Measurements from ENCODE around the gene NPAS4. TPM values are rescaled to one million over a fixed set of nuclear protein-coding genes. Genes with fewer than 3 reads are reported as not detected.

Gene NPAS4
- total and polyA plus RNA-seq, 2 of the 4 experiments (the other 2 are of a cell fraction): under 0.01 to 0.77 TPM

- TF ChIP-seq SMC3 (IDR thresholded peaks at IDR 0.05; ENCODE audit: low read depth, low read length): no peak
Measured at GRCh38 chr11:66475349-66476172, 54.7 kb downstream of the NPAS4 start (continued).

Small RNAs within 50 kb of the gene (microRNA-seq; reads per million reads assigned to microRNA genes)
- gene RF00017 (ENCODE audit: insufficient read depth, insufficient read length): not detected
- gene RF00416 (ENCODE audit: insufficient read depth, insufficient read length): not detected
- gene RNU1-84P (ENCODE audit: insufficient read depth, insufficient read length): not detected

Small RNAs within 50 kb of the gene (small RNA-seq; reads per million reads assigned to genes)
- gene RF00017 (0 reads per million in 5 experiments), gene RF00416 (0 reads per million in 5 experiments), gene RNU1-84P (0 to 4.8 (median 0.25) reads per million in 5 experiments)

Other genes with a start within 250 kb of the NPAS4 start
- gene KLC2, start 163.3 kb upstream of the NPAS4 start, total RNA-seq (2012; rRNA removed): 6.9 and 7.9 TPM in 2 replicates
- 22.0 and 26.4 TPM in 2 replicates for gene KLC2, start 163.3 kb upstream of the NPAS4 start, polyA plus RNA-seq (2012; rRNA removed)
- 76.9 and 83.7 TPM in 2 replicates for gene RAB1B, start 152.4 kb upstream of the NPAS4 start, total RNA-seq (2012; rRNA removed)
- 248 and 296 TPM in 2 replicates for gene RAB1B, start 152.4 kb upstream of the NPAS4 start, polyA plus RNA-seq (2012; rRNA removed)
- 0.54 and 0.83 TPM in 2 replicates for gene CNIH2, start 142.9 kb upstream of the NPAS4 start, total RNA-seq (2012; rRNA removed)
- 3.4 and 5.2 TPM in 2 replicates for gene CNIH2, start 142.9 kb upstream of the NPAS4 start, polyA plus RNA-seq (2012; rRNA removed)
- gene YIF1A, start 131.9 kb upstream of the NPAS4 start, total RNA-seq (2012; rRNA removed): 128 and 134 TPM in 2 replicates
- 207 and 219 TPM in 2 replicates for gene YIF1A, start 131.9 kb upstream of the NPAS4 start, polyA plus RNA-seq (2012; rRNA removed)
- gene TMEM151A, start 129.1 kb upstream of the NPAS4 start, total RNA-seq (2012; rRNA removed): not detected in 2 replicates
- 0.03 and 0.07 TPM in 2 replicates for gene TMEM151A, start 129.1 kb upstream of the NPAS4 start, polyA plus RNA-seq (2012; rRNA removed)
- 19.5 and 25.6 TPM in 2 replicates for gene CD248, start 104.0 kb upstream of the NPAS4 start, total RNA-seq (2012; rRNA removed)
- 209 and 223 TPM in 2 replicates for gene CD248, start 104.0 kb upstream of the NPAS4 start, polyA plus RNA-seq (2012; rRNA removed)
- gene RIN1, start 84.6 kb upstream of the NPAS4 start, total RNA-seq (2012; rRNA removed): 9.9 and 10.6 TPM in 2 replicates
- 20.8 and 27.1 TPM in 2 replicates for gene RIN1, start 84.6 kb upstream of the NPAS4 start, polyA plus RNA-seq (2012; rRNA removed)
- gene BRMS1, start 75.9 kb upstream of the NPAS4 start, total RNA-seq (2012; rRNA removed): 57.9 and 67.2 TPM in 2 replicates
- gene BRMS1, start 75.9 kb upstream of the NPAS4 start, polyA plus RNA-seq (2012; rRNA removed): 48.3 and 51.9 TPM in 2 replicates
- 10.6 and 13.9 TPM in 2 replicates for gene B4GAT1, start 73.4 kb upstream of the NPAS4 start, total RNA-seq (2012; rRNA removed)
- 18.4 and 20.5 TPM in 2 replicates for gene B4GAT1, start 73.4 kb upstream of the NPAS4 start, polyA plus RNA-seq (2012; rRNA removed)
- gene SLC29A2, start 49.3 kb upstream of the NPAS4 start, total RNA-seq (2012; rRNA removed): under 0.01 TPM in 2 replicates
- 0.87 and 1.2 TPM in 2 replicates for gene SLC29A2, start 49.3 kb upstream of the NPAS4 start, polyA plus RNA-seq (2012; rRNA removed)
- gene MRPL11, start 17.8 kb downstream of the NPAS4 start, total RNA-seq (2012; rRNA removed): 39.2 and 45.5 TPM in 2 replicates
- 45.6 and 46.6 TPM in 2 replicates for gene MRPL11, start 17.8 kb downstream of the NPAS4 start, polyA plus RNA-seq (2012; rRNA removed)
- 3.9 and 5.0 TPM in 2 replicates for gene PELI3, start 45.9 kb downstream of the NPAS4 start, total RNA-seq (2012; rRNA removed)
- 6.3 and 6.5 TPM in 2 replicates for gene PELI3, start 45.9 kb downstream of the NPAS4 start, polyA plus RNA-seq (2012; rRNA removed)
- 51.8 and 52.8 TPM in 2 replicates for gene DPP3, start 59.4 kb downstream of the NPAS4 start, total RNA-seq (2012; rRNA removed)
- 66.3 and 90.3 TPM in 2 replicates for gene DPP3, start 59.4 kb downstream of the NPAS4 start, polyA plus RNA-seq (2012; rRNA removed)
- 13.9 and 16.5 TPM in 2 replicates for gene BBS1, start 89.6 kb downstream of the NPAS4 start, total RNA-seq (2012; rRNA removed)
- gene BBS1, start 89.6 kb downstream of the NPAS4 start, polyA plus RNA-seq (2012; rRNA removed): 17.3 and 20.6 TPM in 2 replicates
- gene ZDHHC24, start 125.0 kb downstream of the NPAS4 start, total RNA-seq (2012; rRNA removed): 3.2 and 3.6 TPM in 2 replicates
- 10.9 and 18.1 TPM in 2 replicates for gene ZDHHC24, start 125.0 kb downstream of the NPAS4 start, polyA plus RNA-seq (2012; rRNA removed)
- under 0.01 TPM in 2 replicates for gene ACTN3, start 125.9 kb downstream of the NPAS4 start, total RNA-seq (2012; rRNA removed)
- 0.05 and 0.06 TPM in 2 replicates for gene ACTN3, start 125.9 kb downstream of the NPAS4 start, polyA plus RNA-seq (2012; rRNA removed)
- 3.6 and 4.1 TPM in 2 replicates for gene CTSF, start 147.6 kb downstream of the NPAS4 start, total RNA-seq (2012; rRNA removed)
- 15.2 and 16.0 TPM in 2 replicates for gene CTSF, start 147.6 kb downstream of the NPAS4 start, polyA plus RNA-seq (2012; rRNA removed)
- under 0.01 and 0.18 TPM in 2 replicates for gene CCDC87, start 172.0 kb downstream of the NPAS4 start, total RNA-seq (2012; rRNA removed)
- gene CCDC87, start 172.0 kb downstream of the NPAS4 start, polyA plus RNA-seq (2012; rRNA removed): 0.14 and 0.19 TPM in 2 replicates
- gene CCS, start 172.2 kb downstream of the NPAS4 start, total RNA-seq (2012; rRNA removed): 20.1 and 21.4 TPM in 2 replicates
- 53.0 and 54.6 TPM in 2 replicates for gene CCS, start 172.2 kb downstream of the NPAS4 start, polyA plus RNA-seq (2012; rRNA removed)
- gene RBM14, start 195.6 kb downstream of the NPAS4 start, total RNA-seq (2012; rRNA removed): 9.3 and 12.2 TPM in 2 replicates
- gene RBM14, start 195.6 kb downstream of the NPAS4 start, polyA plus RNA-seq (2012; rRNA removed): 31.1 and 34.8 TPM in 2 replicates
- gene RBM4, start 217.7 kb downstream of the NPAS4 start, total RNA-seq (2012; rRNA removed): 175 and 198 TPM in 2 replicates
- 165 and 176 TPM in 2 replicates for gene RBM4, start 217.7 kb downstream of the NPAS4 start, polyA plus RNA-seq (2012; rRNA removed)